NT2/D1 (cell line): ENCODE measurements around the gene SHB.

Source experiments
- DNase-seq: peaks from one replicate; pipeline ENCODE4 v3.0.0-alpha.2; 2011; ENCODE audit warnings: low read depth, low spot score
- H3K27me3 ChIP-seq: 2 replicates; pipeline ENCODE4 v1.6.0; 2011; ENCODE audit warnings: mild to moderate bottlenecking; ENCODE audit not compliant: insufficient read length, insufficient read depth
- H3K36me3 ChIP-seq: 2 replicates; pipeline ENCODE4 v1.6.1; 2011; ENCODE audit warnings: mild to moderate bottlenecking, low read length, mixed read lengths; ENCODE audit not compliant: insufficient read depth, insufficient read length
- H3K4me1 ChIP-seq: 2 replicates; pipeline ENCODE4 v1.5.1; 2011; ENCODE audit not compliant: insufficient read depth, insufficient read length
- H3K4me3 ChIP-seq: 2 replicates; pipeline ENCODE4 v1.5.1; 2011; ENCODE audit warnings: low read depth; ENCODE audit not compliant: insufficient read length
- H3K9ac ChIP-seq: 2 replicates; pipeline ENCODE4 v1.6.0; 2011; ENCODE audit warnings: low read depth; ENCODE audit not compliant: insufficient read length
- H3K9me3 ChIP-seq: 2 replicates; pipeline ENCODE4 v1.5.1; 2011; ENCODE audit warnings: mild to moderate bottlenecking, low read length; ENCODE audit not compliant: insufficient read depth
- SUZ12 ChIP-seq: IDR thresholded peaks from 2 replicates; pipeline ENCODE4 v1.6.1; 2011; ENCODE audit not compliant: insufficient read length, insufficient read depth; ENCODE audit errors: extremely low read depth
- YY1 ChIP-seq: IDR thresholded peaks from 2 replicates; pipeline ENCODE4 v1.6.1; 2011; ENCODE audit not compliant: insufficient read length, insufficient read depth
- ZNF274 ChIP-seq: IDR thresholded peaks from 2 replicates; pipeline ENCODE4 v1.6.1; 2011; ENCODE audit warnings: mild to moderate bottlenecking, low read depth, low read length

SHB gene

DNA sequence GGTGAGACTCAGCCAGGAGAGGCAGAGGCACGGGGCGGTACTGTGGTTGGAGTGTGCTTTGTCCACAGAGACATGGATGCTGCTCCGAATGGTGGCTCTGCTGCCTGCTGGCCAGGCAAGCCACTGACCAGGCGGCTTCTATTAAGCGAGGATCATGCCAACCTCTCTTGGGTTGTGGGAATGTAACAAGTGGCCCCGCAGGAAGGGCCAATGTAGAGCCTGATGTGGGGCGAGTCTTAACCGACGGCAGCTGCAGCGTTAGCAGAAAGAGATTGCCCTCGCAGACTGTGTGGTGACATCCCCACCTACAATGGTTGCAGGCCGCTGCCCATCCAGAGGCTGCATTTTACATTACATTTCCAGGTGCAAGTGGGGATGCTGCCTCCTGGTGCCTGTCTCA is 118.5 kb downstream of the SHB start:
- Histone ChIP-seq H3K4me1 (peaks cover 2% of the 10 kb centered on the region), H3K27me3 (no peaks in the 10 kb centered on the region), H3K9ac (no peak overlapping the region), H3K9me3 (no peaks in the 10 kb centered on the region), H3K36me3 (peaks cover 95% of the 10 kb centered on the region), H3K4me3 (no peak overlapping the region)
- no peak for DNase-seq
- no peak for TF ChIP-seq SUZ12
- TF ChIP-seq YY1: no peak
- TF ChIP-seq ZNF274: no peak

DNA sequence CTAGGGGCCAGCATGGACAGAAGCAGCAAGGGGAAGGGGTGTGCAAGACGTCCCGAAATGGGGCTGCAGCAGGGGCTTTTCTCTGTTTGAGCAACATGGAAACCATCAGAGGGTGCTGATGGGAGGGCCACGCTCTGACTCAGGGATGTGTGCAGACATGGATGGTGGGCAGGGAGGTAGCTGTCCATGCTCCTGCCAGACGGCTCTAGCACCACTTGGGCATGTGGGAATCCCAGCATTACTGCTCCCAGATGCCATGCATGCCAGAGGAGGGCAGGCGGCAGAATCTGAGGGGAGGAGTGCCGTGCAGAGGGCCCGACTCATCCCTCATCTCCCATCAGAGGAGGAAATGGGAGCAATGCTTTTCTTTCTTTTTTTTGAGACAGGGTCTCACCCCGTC is 119.5 kb downstream of the SHB start:
- Histone ChIP-seq H3K4me3 (no peak overlapping the region), H3K36me3 (peaks cover 96% of the 10 kb centered on the region), H3K27me3 (no peaks in the 10 kb centered on the region), H3K9me3 (no peaks in the 10 kb centered on the region), H3K4me1 (peaks cover 11% of the 10 kb centered on the region), H3K9ac (no peak overlapping the region)
- TF ChIP-seq SUZ12: no peak
- no peak for TF ChIP-seq YY1
- no peak for TF ChIP-seq ZNF274
- DNase-seq: no peak

DNA sequence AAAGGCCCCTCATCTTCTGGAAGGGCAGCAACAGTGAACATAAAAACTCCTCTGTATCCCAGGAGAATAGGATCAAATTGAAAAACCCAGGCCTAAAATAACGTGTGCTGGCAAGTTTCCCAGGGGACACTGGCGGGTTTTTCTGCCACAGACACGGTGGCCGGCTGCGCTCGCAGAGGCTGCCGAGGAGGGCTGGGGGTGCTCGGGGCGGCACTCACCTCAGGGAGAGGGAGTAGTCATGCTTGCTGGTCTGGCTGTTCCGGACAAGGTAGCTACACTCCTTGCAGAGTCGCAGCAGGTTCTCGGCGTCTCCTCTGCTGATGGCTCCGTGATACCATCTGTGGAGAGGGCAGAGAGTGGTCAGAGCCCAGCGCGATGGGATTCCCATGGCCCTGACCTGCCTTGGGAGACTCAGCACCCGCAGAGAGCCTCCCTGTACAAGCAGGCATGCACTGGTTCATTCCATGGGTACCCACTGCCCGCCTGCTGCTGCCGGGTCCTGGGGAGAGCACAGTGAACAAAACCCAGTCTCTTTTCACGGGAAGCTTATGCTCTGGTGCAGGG is 120.5 kb downstream of the SHB start:
- no peaks in the 10 kb centered on the region for H3K9me3 ChIP-seq
- peaks cover 93% of the 10 kb centered on the region for H3K36me3 ChIP-seq
- no peaks in the 10 kb centered on the region for H3K27me3 ChIP-seq
- H3K9ac ChIP-seq: no peak overlapping the region
- no peak overlapping the region for H3K4me3 ChIP-seq
- peaks cover 17% of the 10 kb centered on the region for H3K4me1 ChIP-seq
- TF ChIP-seq YY1 (no peak), ZNF274 (no peak), SUZ12 (no peak)
- no peak for DNase-seq

DNA sequence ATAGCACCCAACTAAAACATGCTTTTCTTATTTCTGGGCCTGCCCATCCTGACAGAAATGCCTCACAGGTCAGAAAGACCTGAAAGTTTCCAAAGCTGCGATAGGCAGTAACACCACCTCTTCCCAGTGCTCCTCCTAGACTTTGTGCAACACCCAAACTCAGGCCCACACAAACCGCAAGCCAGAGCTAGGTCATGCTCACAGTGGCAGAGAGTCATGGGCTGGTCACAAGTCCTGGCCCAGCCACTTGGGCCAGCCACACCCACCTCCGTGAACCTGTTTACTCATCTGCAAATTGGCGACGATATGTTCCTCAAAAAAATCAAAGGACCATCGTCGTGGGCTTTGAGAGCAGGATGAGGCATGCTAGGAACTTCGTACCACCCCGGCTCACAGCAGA is 121.0 kb downstream of the SHB start:
- DNase-seq: no peak
- Histone ChIP-seq H3K27me3 (no peaks in the 10 kb centered on the region), H3K4me1 (peaks cover 20% of the 10 kb centered on the region), H3K9ac (no peak overlapping the region), H3K9me3 (no peaks in the 10 kb centered on the region), H3K36me3 (peaks cover 91% of the 10 kb centered on the region), H3K4me3 (no peak overlapping the region)
- TF ChIP-seq SUZ12 (no peak), YY1 (no peak), ZNF274 (no peak)

DNA sequence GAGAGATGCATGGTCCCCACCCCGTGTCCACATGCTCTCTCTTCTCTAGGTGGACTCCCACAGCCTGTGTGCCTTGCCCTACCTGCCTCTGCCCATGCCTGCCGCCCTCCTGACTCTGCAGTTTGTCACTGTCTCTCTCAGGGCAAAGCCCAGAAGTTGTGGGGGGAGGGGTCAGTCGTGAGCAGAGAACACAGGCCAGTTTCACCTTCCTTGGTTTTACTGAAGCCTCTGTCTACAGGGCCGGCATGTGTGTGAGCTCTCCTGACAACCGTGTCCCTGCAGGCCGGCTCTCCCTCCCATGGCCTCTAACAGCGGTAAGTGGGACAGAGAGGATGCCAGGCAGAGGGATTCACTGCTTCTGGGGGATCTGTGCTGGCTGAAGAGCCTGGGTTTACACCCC is 121.6 kb downstream of the SHB start:
- TF ChIP-seq YY1: no peak
- no peak for TF ChIP-seq SUZ12
- TF ChIP-seq ZNF274: no peak
- no peak overlapping the region for H3K4me3 ChIP-seq
- no peak overlapping the region for H3K9ac ChIP-seq
- no peaks in the 10 kb centered on the region for H3K9me3 ChIP-seq
- H3K36me3 ChIP-seq: peaks cover 91% of the 10 kb centered on the region
- peaks cover 22% of the 10 kb centered on the region for H3K4me1 ChIP-seq
- DNase-seq: no peak
- H3K27me3 ChIP-seq: no peaks in the 10 kb centered on the region

DNA sequence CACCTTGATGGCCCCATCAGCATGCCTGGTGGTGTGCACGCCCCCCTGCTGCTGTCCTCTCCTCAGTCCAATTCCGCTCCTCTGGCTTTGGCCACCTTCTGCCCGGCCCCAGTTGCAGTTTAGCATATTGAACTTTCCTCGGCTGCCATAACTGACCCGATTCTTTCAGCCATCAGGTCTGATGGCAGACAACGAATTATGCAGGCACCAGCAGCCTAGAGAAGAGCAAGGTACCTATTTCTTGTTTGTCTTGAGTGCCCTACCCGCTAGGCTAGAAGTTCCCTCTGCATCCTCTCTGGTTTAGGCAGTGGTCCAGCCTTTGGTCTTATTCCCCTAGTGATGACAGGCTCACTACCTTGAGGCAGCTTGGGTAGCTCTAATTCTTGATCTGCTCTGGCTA is 122.1 kb downstream of the SHB start:
- TF ChIP-seq YY1 (no peak), SUZ12 (no peak), ZNF274 (no peak)
- H3K27me3 ChIP-seq: no peaks in the 10 kb centered on the region
- no peak overlapping the region for H3K4me3 ChIP-seq
- no peak for DNase-seq
- H3K9me3 ChIP-seq: no peaks in the 10 kb centered on the region
- H3K4me1 ChIP-seq: peaks cover 23% of the 10 kb centered on the region
- peaks cover 91% of the 10 kb centered on the region for H3K36me3 ChIP-seq
- no peak overlapping the region for H3K9ac ChIP-seq

DNA sequence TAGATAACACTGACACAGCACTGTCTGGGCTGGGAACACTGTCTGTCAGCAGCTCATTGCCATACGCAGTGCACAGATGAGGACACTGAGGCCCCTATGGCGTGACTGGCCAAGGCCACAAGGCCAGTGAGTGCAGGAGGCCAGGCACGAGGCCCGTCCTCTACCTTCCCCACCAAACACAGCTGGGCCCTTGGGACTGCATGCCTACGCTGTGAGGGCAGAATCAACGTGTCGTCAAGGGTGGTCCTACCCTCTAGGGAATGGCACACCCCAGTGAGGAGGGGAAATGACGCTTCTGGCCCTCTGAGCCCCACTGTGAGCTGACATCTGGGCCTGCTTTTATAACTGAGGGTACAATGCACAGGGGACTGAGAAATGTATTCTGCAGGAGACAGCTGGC is 123.0 kb downstream of the SHB start:
- H3K4me1 ChIP-seq: peaks cover 23% of the 10 kb centered on the region
- no peak for DNase-seq
- H3K9me3 ChIP-seq: no peaks in the 10 kb centered on the region
- no peak overlapping the region for H3K9ac ChIP-seq
- H3K36me3 ChIP-seq: peaks cover 91% of the 10 kb centered on the region
- TF ChIP-seq ZNF274: no peak
- TF ChIP-seq YY1: no peak
- no peak for TF ChIP-seq SUZ12
- H3K27me3 ChIP-seq: no peaks in the 10 kb centered on the region
- no peak overlapping the region for H3K4me3 ChIP-seq
